ENCODE data around the gene ABCC11.

DNA sequence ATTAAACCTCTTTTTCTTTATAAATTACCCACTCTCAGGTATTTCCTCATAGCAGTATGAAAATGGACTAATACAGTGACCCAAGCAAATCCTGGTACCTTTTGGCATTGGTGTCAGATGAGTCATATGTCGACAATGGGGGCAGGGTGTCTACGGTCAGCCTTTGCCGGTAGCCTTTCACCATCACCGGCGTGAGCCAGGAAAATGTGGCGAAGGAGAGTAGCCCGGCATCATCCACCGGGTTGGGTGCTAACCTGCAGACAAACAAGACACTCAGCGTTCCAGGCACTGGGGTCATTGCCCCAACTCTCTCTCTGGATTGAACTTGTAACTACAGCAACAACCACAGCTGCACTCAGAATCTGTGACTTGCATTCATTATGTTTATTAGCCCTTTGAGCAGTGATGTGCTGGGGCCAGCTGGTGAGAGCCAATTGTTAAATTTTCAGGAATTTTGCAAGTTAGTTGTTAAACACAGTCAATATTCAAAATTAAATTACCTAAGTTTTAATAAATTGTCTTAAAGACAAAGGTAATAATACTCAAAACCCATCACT, 103.4 kb downstream of the ABCC11 start:
- TF ChIP-seq, protein P1, sequence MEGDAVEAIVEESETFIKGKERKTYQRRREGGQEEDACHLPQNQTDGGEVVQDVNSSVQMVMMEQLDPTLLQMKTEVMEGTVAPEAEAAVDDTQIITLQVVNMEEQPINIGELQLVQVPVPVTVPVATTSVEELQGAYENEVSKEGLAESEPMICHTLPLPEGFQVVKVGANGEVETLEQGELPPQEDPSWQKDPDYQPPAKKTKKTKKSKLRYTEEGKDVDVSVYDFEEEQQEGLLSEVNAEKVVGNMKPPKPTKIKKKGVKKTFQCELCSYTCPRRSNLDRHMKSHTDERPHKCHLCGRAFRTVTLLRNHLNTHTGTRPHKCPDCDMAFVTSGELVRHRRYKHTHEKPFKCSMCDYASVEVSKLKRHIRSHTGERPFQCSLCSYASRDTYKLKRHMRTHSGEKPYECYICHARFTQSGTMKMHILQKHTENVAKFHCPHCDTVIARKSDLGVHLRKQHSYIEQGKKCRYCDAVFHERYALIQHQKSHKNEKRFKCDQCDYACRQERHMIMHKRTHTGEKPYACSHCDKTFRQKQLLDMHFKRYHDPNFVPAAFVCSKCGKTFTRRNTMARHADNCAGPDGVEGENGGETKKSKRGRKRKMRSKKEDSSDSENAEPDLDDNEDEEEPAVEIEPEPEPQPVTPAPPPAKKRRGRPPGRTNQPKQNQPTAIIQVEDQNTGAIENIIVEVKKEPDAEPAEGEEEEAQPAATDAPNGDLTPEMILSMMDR (IDR thresholded peaks at IDR 0.05), result no peak
- TF ChIP-seq EP300 (IDR thresholded peaks at IDR 0.05) (no peak), POLR2A (IDR thresholded peaks at IDR 0.05; ENCODE audit: low read length) (no peak), CEBPB (IDR thresholded peaks at IDR 0.05) (no peak), ZFP36 (IDR thresholded peaks at IDR 0.05; ENCODE audit: borderline replicate concordance, partially characterized antibody) (no peak)
- TF ChIP-seq, protein P2, sequence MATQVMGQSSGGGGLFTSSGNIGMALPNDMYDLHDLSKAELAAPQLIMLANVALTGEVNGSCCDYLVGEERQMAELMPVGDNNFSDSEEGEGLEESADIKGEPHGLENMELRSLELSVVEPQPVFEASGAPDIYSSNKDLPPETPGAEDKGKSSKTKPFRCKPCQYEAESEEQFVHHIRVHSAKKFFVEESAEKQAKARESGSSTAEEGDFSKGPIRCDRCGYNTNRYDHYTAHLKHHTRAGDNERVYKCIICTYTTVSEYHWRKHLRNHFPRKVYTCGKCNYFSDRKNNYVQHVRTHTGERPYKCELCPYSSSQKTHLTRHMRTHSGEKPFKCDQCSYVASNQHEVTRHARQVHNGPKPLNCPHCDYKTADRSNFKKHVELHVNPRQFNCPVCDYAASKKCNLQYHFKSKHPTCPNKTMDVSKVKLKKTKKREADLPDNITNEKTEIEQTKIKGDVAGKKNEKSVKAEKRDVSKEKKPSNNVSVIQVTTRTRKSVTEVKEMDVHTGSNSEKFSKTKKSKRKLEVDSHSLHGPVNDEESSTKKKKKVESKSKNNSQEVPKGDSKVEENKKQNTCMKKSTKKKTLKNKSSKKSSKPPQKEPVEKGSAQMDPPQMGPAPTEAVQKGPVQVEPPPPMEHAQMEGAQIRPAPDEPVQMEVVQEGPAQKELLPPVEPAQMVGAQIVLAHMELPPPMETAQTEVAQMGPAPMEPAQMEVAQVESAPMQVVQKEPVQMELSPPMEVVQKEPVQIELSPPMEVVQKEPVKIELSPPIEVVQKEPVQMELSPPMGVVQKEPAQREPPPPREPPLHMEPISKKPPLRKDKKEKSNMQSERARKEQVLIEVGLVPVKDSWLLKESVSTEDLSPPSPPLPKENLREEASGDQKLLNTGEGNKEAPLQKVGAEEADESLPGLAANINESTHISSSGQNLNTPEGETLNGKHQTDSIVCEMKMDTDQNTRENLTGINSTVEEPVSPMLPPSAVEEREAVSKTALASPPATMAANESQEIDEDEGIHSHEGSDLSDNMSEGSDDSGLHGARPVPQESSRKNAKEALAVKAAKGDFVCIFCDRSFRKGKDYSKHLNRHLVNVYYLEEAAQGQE (IDR thresholded peaks at IDR 0.05), result no peak
- TF ChIP-seq, protein P3, sequence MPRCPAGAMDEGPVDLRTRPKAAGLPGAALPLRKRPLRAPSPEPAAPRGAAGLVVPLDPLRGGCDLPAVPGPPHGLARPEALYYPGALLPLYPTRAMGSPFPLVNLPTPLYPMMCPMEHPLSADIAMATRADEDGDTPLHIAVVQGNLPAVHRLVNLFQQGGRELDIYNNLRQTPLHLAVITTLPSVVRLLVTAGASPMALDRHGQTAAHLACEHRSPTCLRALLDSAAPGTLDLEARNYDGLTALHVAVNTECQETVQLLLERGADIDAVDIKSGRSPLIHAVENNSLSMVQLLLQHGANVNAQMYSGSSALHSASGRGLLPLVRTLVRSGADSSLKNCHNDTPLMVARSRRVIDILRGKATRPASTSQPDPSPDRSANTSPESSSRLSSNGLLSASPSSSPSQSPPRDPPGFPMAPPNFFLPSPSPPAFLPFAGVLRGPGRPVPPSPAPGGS (IDR thresholded peaks at IDR 0.05), result no peak
